B cell (primary cell): ENCODE data around the gene HHATL. TPM values are rescaled to one million over a fixed set of nuclear protein-coding genes. Genes with fewer than 3 reads are reported as not detected.

Experiments used
- ATAC-seq: fragments of 200-7000 bp; cut with Tn5 transposase; one replicate; pipeline ENCODE4 v1.10.0; 2021; ENCODE audit warnings: low read depth, mild to moderate bottlenecking, moderate number of reproducible peaks, moderate library complexity
- CTCF ChIA-PET: fragments of 350-600 bp; sonication (Branson Sonifier 250); formaldehyde crosslinking; loops from one replicate; lab custom pipeline; 2021; ENCODE audit warnings: antibody characterized with exemption, inconsistent platforms; lab: Charles Lee
- POLR2A ChIA-PET: fragments of 350-600 bp; sonication (Branson Sonifier 250); formaldehyde crosslinking; loops from one replicate; lab custom pipeline; 2021; ENCODE audit warnings: antibody characterized with exemption; lab: Charles Lee
- DNase-seq: peaks from one replicate; pipeline ENCODE4 v3.0.0; 2013
- H2AFZ ChIP-seq: 2 replicates; pipeline ENCODE4 v1.6.1; 2012; ENCODE audit warnings: mild to moderate bottlenecking, low read depth, low read length; ENCODE audit not compliant: insufficient read depth, poor library complexity, severe bottlenecking
- H3K27ac ChIP-seq, 2 donors: 1 replicate in 1 of 2; 2 replicates in 1 of 2; pipeline ENCODE4 v1.5.1; 2012 to 2013; ENCODE audit warnings: low read length in 2 of 2, mild to moderate bottlenecking in 2 of 2, moderate library complexity in 1 of 2
- H3K27me3 ChIP-seq, 4 experiments: fragments of 200-600 bp in 1 of 4; sonication (generic) in 1 of 4; replicated peaks in 1 of 4; 1 replicate in 2 of 4; 2 replicates in 2 of 4; pipeline versions ENCODE4 v1.6.1 to v1.7.0; 2013 to 2016; ENCODE audit warnings: low read length in 3 of 4, mild to moderate bottlenecking in 2 of 4, mixed read lengths in 1 of 4, moderate library complexity in 1 of 4; ENCODE audit not compliant: insufficient read depth in 4 of 4, control insufficient read depth in 3 of 4; ENCODE audit errors: control extremely low read depth in 1 of 4
- H3K36me3 ChIP-seq, 2 experiments: replicated peaks in 1 of 2; 1 replicate in 1 of 2; 2 replicates in 1 of 2; pipeline versions ENCODE4 v1.6.1 to v1.7.1; 2013; ENCODE audit warnings: low read length in 1 of 2; ENCODE audit not compliant: insufficient read depth in 2 of 2, control insufficient read depth in 1 of 2; ENCODE audit errors: control extremely low read depth in 1 of 2, extremely low read depth in 1 of 2
- H3K4me1 ChIP-seq, 2 donors: fragments of 200-600 bp in 1 of 2; sonication (generic) in 1 of 2; 1 replicate in 1 of 2; 2 replicates in 1 of 2; pipeline versions ENCODE4 v1.5.1 to v1.6.1; 2013 to 2017; ENCODE audit warnings: low read length in 2 of 2; ENCODE audit not compliant: control insufficient read depth in 2 of 2, insufficient read depth in 2 of 2
- H3K4me2 ChIP-seq: replicated peaks from 2 replicates; pipeline ENCODE3; 2012; ENCODE audit warnings: mild to moderate bottlenecking, low read depth, low read length; ENCODE audit not compliant: poor library complexity, severe bottlenecking
- H3K4me3 ChIP-seq, 5 experiments: fragments of 200-600 bp in 1 of 5; sonication (generic) in 1 of 5; 1 replicate in 3 of 5; 2 replicates in 2 of 5; pipeline versions ENCODE4 v1.5.1 to v1.7.0; 2011 to 2016; ENCODE audit warnings: low read length in 4 of 5, mild to moderate bottlenecking in 4 of 5, low read depth in 2 of 5, control low read depth in 1 of 5, moderate library complexity in 1 of 5; ENCODE audit not compliant: insufficient read depth in 1 of 5; ENCODE audit errors: control extremely low read depth in 1 of 5, extremely low read depth in 1 of 5
- H3K79me2 ChIP-seq: fragments of 200-600 bp; sonication (generic); one replicate; pipeline ENCODE4 v1.6.0; 2016; ENCODE audit warnings: low read length; ENCODE audit not compliant: control insufficient read depth, insufficient read depth
- H3K9ac ChIP-seq: fragments of 200-600 bp; sonication (generic); 2 replicates; pipeline ENCODE4 v1.6.1; 2017; ENCODE audit warnings: mild to moderate bottlenecking, low read length, moderate library complexity
- H3K9me3 ChIP-seq, 3 donors: one replicate each; pipeline versions ENCODE4 v1.6.1 to v1.7.1; 2013; ENCODE audit warnings: low read length in 2 of 3; ENCODE audit not compliant: control insufficient read depth in 2 of 3, insufficient read depth in 1 of 3; ENCODE audit errors: control extremely low read depth in 1 of 3
- H4K20me1 ChIP-seq: 2 replicates; pipeline ENCODE4 v1.6.0; 2012; ENCODE audit warnings: mild to moderate bottlenecking, low read length; ENCODE audit not compliant: insufficient read depth, control insufficient read depth, poor library complexity, severe bottlenecking
- H3K27ac Mint-ChIP-seq: one replicate; pipeline ENCODE4 v1.8.0; 2021; ENCODE audit warnings: mixed read lengths
- H3K27me3 Mint-ChIP-seq: one replicate; pipeline ENCODE4 v1.8.0; 2021; ENCODE audit warnings: mixed read lengths
- H3K4me1 Mint-ChIP-seq: one replicate; pipeline ENCODE4 v1.8.0; 2021; ENCODE audit warnings: mixed read lengths
- H3K4me3 Mint-ChIP-seq: one replicate; pipeline ENCODE4 v1.8.0; 2021; ENCODE audit warnings: mixed read lengths
- H3K9me3 Mint-ChIP-seq: one replicate; pipeline ENCODE4 v1.8.0; 2022; ENCODE audit warnings: mixed read lengths; ENCODE audit not compliant: insufficient read depth
- CTCF ChIP-seq: fragments of 200-600 bp; IDR thresholded peaks from one replicate; pipeline ENCODE4 v1.8.0; 2022; ENCODE audit warnings: antibody characterized with exemption, mild to moderate bottlenecking
- EZH2 ChIP-seq: IDR thresholded peaks from 2 replicates; pipeline ENCODE4 v1.6.1; 2012; ENCODE audit warnings: borderline replicate concordance, low read depth, mild to moderate bottlenecking, moderate library complexity, low read length; ENCODE audit not compliant: insufficient read depth, poor library complexity, severe bottlenecking
- WGBS: methylation state at CpG from one replicate; pipeline ENCODE4 v1.1.5; 2013; ENCODE audit warnings: missing lambda C conversion rate; ENCODE audit not compliant: insufficient coverage; 5-methylcytosine and 5-hydroxymethylcytosine counted together
- intact Hi-C: fragments of 100-400 bp; cut with micrococcal nuclease; formaldehyde crosslinking; loops from one replicate; pipeline ENCODE4 v1.10.0; 2022
- polyA plus RNA-seq: library from polyadenylated mRNA; depleted of rRNA; stranded (reverse); fragments of >200 nt; gene quantifications from 2 replicates; pipeline ENCODE4 v1.2.3, GENCODE V29; 2012
- total RNA-seq, 2 donors: library from RNA; stranded (reverse); fragments of 120-200 nt in 1 of 2; gene quantifications; 1 replicate in 1 of 2; 2 replicates in 1 of 2; pipeline versions ENCODE4 v1.2.3 to v1.2.4, GENCODE V29; 2013 to 2022

Gene HHATL
- total and polyA plus RNA-seq, 2 donors (not counting 1 experiment from before 2014, with no cell fraction given), result not detected

DNA sequence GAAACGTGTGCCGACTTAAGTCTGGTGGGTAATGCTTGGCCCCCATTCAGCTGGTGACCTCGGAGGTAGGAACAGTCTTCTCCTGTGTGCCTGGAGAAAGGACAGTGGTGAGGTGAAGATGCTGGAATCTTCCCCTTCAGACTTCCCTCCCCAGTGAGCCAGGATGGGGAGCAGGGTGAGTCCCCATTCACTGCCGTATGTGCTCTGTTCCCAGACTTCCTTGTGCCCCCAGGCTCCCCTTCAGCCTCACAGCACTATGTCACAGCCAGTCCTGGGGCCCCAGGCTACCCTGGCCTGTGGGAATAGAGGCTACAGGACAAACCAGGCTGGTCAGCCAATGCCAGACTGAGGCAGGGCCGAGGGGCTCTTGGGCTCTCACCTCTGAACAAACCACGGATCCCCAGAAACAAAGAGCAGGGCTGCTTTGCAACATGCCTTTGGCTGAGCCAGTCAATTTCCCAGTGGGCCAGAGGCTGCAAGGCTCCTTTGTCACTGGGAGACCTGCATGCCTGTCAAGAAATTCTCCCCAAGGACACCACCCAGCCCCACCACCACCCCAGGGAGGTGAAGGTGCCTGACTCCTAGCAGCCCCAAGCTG lies 31.8 kb upstream of the HHATL start:
- Mint-ChIP-seq H3K9me3 (no peaks in the 10 kb centered on the region), H3K4me3 (no peak overlapping the region), H3K27ac (no peak overlapping the region), H3K27me3 (no peaks in the 10 kb centered on the region), H3K4me1 (peaks cover 8% of the 10 kb centered on the region)
- Histone ChIP-seq H3K9ac (no peak overlapping the region), H3K4me1 (peaks cover 3 to 5% of the 10 kb centered on the region in 2 donors), H3K4me3 (no peak overlapping the region), H3K9me3 (no peaks in the 10 kb centered on the region), H3K36me3 (no peaks in the 10 kb centered on the region), H4K20me1 (no peaks in the 10 kb centered on the region), H3K79me2 (no peaks in the 10 kb centered on the region), H3K27me3 (no peaks in the 10 kb centered on the region), H3K4me2 (no peak overlapping the region), H2AFZ (no peak overlapping the region), H3K27ac (no peak overlapping the region)
- ATAC-seq (no peak), DNase-seq (no peak)
- POLR2A ChIA-PET, result no interaction called here
- TF ChIP-seq EZH2 (no peak), CTCF (no peak)
- intact Hi-C loops, result no loop called here
- WGBS, result 85% methylated on average over 4 of the region's 6 CpGs
- CTCF ChIA-PET, result interaction anchor here (3.4 kb wide), 1 partner anchor 11 kb away, joined by 13 read pairs; no protein-coding TSS in a partner anchor

DNA sequence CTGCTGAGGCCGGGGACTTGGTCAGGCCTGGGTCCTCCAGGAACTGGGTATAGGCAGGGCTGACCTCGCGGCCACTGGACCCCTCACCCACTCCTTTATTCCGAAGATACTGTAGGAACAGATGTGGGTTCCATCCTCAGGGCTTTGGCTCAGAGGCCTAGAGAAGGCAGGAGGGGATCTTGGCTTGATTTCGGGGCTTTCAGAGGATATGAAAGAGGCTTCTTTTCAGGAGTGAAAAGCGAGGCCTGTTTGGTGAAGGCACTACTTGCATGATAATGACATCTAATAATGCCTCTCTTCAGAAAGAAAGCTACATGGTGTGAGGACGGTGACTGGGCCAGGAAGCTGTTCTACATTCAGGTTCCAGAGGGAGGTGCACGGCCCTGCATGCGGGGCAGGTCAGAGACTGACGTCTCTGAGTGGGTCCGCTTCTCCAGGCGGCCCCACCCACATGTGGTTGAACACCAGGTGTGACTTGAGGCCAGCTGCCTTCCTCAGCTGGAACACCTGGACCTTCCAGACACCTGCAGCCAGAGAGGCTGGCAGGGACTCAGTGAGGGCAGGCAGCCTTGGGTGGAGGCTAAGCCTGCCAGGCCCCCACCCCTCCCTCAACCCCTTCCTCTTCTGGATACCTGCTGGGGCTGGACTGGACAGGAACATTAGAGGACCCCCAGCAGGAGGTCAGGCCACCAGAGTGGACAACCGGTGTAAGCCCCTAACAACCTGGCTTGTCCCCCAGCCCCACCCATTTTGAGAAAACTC lies 31.1 kb upstream of the HHATL start:
- no peak overlapping the region for H3K27ac Mint-ChIP-seq
- no peak for DNase-seq
- H3K27ac ChIP-seq, result no peak overlapping the region

More for the DNA sequence above, 31.1 kb upstream of the HHATL start:
- TF ChIP-seq CTCF (no peak), EZH2 (no peak)
- ChIA-PET POLR2A (no interaction called here), CTCF (interaction anchor here (1.6 to 3.4 kb wide), 2 partner anchors 8 to 11 kb away, joined by 5 to 13 read pairs; no protein-coding TSS in a partner anchor)
- WGBS, result 83% methylated on average over 8 of the region's 13 CpGs
- Histone ChIP-seq H3K9ac (no peak overlapping the region), H3K4me3 (no peak overlapping the region), H3K36me3 (no peaks in the 10 kb centered on the region), H3K27me3 (no peaks in the 10 kb centered on the region), H3K79me2 (no peaks in the 10 kb centered on the region), H3K9me3 (no peaks in the 10 kb centered on the region), H4K20me1 (no peaks in the 10 kb centered on the region), H3K4me1 (no peaks in the 10 kb centered on the region), H2AFZ (no peak overlapping the region), H3K4me2 (no peak overlapping the region)
- Mint-ChIP-seq H3K9me3 (no peaks in the 10 kb centered on the region), H3K4me1 (peaks cover 3% of the 10 kb centered on the region), H3K27me3 (no peaks in the 10 kb centered on the region), H3K4me3 (no peak overlapping the region)
- intact Hi-C loops, result no loop called here
- no peak for ATAC-seq
